ENCODE measurements around the gene RALGDS. TPM values are rescaled to one million over a fixed set of nuclear protein-coding genes. Genes with fewer than 3 reads are reported as not detected.

The RALGDS gene
- total and polyA plus RNA-seq, 2 experiments from 2014 or later, result 8.6 to 20.3 TPM

DNA sequence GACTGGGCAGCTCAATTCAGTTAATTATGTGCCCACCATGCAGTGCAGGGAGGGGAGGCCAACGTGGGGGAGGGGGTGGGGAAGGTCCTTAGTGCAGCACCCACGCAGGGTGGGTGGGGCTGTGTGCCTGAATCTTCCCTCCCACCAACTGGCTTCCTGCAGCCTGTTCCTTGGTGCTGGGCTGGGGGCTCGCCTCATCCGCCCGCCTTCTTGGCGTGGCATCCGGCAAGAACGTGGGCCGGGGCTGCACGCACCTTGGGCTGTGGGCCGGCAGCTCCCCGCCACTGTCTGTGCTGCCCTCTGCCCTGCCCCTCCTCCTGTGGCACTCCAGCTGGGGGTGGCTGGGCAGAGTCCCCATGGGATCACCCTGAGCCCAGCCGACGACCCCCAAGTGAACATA lies 19.6 kb upstream of the RALGDS start:
- DNase-seq (ENCODE audit: low spot score) (no peak), ATAC-seq (no peak)
- TF ChIP-seq CREB1 (CRISPR knock-in tag; IDR thresholded peaks at IDR 0.05; ENCODE audit: low read depth) (no peak), EZH2 (IDR thresholded peaks at IDR 0.05; ENCODE audit: low read depth, unreplicated experiment) (no peak), ZNF114 (CRISPR knock-in tag; IDR thresholded peaks at IDR 0.05) (no peak), ZNF331 (CRISPR knock-in tag; IDR thresholded peaks at IDR 0.05; ENCODE audit: low read depth) (no peak), POLR2AphosphoS5 (IDR thresholded peaks at IDR 0.05; ENCODE audit: low read depth) (no peak), STAT1 (IDR thresholded peaks at IDR 0.05; ENCODE audit: unreplicated experiment) (no peak), NANOG (IDR thresholded peaks at IDR 0.05; ENCODE audit: borderline replicate concordance) (no peak), CTCF (conservative IDR thresholded peaks at IDR 0.05; ENCODE audit: low read depth in 2 of 2) (no peak), JUNB (IDR thresholded peaks at IDR 0.05; ENCODE audit: unreplicated experiment) (no peak), EZH2phosphoT487 (IDR thresholded peaks at IDR 0.05; ENCODE audit: unreplicated experiment) (no peak)
- TF ChIP-seq, protein P1, sequence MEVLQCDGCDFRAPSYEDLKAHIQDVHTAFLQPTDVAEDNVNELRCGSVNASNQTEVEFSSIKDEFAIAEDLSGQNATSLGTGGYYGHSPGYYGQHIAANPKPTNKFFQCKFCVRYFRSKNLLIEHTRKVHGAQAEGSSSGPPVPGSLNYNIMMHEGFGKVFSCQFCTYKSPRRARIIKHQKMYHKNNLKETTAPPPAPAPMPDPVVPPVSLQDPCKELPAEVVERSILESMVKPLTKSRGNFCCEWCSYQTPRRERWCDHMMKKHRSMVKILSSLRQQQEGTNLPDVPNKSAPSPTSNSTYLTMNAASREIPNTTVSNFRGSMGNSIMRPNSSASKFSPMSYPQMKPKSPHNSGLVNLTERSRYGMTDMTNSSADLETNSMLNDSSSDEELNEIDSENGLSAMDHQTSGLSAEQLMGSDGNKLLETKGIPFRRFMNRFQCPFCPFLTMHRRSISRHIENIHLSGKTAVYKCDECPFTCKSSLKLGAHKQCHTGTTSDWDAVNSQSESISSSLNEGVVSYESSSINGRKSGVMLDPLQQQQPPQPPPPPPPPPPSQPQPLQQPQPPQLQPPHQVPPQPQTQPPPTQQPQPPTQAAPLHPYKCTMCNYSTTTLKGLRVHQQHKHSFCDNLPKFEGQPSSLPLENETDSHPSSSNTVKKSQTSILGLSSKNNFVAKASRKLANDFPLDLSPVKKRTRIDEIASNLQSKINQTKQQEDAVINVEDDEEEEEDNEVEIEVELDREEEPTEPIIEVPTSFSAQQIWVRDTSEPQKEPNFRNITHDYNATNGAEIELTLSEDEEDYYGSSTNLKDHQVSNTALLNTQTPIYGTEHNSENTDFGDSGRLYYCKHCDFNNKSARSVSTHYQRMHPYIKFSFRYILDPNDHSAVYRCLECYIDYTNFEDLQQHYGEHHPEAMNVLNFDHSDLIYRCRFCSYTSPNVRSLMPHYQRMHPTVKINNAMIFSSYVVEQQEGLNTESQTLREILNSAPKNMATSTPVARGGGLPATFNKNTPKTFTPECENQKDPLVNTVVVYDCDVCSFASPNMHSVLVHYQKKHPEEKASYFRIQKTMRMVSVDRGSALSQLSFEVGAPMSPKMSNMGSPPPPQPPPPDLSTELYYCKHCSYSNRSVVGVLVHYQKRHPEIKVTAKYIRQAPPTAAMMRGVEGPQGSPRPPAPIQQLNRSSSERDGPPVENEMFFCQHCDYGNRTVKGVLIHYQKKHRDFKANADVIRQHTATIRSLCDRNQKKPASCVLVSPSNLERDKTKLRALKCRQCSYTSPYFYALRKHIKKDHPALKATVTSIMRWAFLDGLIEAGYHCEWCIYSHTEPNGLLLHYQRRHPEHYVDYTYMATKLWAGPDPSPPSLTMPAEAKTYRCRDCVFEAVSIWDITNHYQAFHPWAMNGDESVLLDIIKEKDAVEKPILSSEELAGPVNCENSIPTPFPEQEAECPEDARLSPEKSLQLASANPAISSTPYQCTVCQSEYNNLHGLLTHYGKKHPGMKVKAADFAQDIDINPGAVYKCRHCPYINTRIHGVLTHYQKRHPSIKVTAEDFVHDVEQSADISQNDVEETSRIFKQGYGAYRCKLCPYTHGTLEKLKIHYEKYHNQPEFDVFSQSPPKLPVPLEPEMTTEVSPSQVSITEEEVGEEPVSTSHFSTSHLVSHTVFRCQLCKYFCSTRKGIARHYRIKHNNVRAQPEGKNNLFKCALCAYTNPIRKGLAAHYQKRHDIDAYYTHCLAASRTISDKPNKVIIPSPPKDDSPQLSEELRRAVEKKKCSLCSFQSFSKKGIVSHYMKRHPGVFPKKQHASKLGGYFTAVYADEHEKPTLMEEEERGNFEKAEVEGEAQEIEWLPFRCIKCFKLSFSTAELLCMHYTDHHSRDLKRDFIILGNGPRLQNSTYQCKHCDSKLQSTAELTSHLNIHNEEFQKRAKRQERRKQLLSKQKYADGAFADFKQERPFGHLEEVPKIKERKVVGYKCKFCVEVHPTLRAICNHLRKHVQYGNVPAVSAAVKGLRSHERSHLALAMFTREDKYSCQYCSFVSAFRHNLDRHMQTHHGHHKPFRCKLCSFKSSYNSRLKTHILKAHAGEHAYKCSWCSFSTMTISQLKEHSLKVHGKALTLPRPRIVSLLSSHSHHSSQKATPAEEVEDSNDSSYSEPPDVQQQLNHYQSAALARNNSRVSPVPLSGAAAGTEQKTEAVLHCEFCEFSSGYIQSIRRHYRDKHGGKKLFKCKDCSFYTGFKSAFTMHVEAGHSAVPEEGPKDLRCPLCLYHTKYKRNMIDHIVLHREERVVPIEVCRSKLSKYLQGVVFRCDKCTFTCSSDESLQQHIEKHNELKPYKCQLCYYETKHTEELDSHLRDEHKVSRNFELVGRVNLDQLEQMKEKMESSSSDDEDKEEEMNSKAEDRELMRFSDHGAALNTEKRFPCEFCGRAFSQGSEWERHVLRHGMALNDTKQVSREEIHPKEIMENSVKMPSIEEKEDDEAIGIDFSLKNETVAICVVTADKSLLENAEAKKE (CRISPR knock-in tag; IDR thresholded peaks at IDR 0.05), result no peak
- TF ChIP-seq, protein P2, sequence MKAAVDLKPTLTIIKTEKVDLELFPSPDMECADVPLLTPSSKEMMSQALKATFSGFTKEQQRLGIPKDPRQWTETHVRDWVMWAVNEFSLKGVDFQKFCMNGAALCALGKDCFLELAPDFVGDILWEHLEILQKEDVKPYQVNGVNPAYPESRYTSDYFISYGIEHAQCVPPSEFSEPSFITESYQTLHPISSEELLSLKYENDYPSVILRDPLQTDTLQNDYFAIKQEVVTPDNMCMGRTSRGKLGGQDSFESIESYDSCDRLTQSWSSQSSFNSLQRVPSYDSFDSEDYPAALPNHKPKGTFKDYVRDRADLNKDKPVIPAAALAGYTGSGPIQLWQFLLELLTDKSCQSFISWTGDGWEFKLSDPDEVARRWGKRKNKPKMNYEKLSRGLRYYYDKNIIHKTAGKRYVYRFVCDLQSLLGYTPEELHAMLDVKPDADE (IDR thresholded peaks at IDR 0.05), result no peak
- TF ChIP-seq, protein P3, sequence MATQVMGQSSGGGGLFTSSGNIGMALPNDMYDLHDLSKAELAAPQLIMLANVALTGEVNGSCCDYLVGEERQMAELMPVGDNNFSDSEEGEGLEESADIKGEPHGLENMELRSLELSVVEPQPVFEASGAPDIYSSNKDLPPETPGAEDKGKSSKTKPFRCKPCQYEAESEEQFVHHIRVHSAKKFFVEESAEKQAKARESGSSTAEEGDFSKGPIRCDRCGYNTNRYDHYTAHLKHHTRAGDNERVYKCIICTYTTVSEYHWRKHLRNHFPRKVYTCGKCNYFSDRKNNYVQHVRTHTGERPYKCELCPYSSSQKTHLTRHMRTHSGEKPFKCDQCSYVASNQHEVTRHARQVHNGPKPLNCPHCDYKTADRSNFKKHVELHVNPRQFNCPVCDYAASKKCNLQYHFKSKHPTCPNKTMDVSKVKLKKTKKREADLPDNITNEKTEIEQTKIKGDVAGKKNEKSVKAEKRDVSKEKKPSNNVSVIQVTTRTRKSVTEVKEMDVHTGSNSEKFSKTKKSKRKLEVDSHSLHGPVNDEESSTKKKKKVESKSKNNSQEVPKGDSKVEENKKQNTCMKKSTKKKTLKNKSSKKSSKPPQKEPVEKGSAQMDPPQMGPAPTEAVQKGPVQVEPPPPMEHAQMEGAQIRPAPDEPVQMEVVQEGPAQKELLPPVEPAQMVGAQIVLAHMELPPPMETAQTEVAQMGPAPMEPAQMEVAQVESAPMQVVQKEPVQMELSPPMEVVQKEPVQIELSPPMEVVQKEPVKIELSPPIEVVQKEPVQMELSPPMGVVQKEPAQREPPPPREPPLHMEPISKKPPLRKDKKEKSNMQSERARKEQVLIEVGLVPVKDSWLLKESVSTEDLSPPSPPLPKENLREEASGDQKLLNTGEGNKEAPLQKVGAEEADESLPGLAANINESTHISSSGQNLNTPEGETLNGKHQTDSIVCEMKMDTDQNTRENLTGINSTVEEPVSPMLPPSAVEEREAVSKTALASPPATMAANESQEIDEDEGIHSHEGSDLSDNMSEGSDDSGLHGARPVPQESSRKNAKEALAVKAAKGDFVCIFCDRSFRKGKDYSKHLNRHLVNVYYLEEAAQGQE (IDR thresholded peaks at IDR 0.05; ENCODE audit: unreplicated experiment), result no peak
- peaks cover 23% of the 10 kb centered on the region for H3K27me3 Mint-ChIP-seq (ENCODE audit: insufficient read depth, low read depth, poor library complexity)
- H3K36me3 Mint-ChIP-seq (ENCODE audit: low read depth), result no peaks in the 10 kb centered on the region; the same call in 2 of the 3 replicates
- Histone ChIP-seq H3F3A (replicated peaks; ENCODE audit: low read depth) (no peaks in the 10 kb centered on the region), H3K36me3 (ENCODE audit: insufficient read depth) (no peaks in the 10 kb centered on the region), H3K27me3 (ENCODE audit: insufficient read depth) (no peaks in the 10 kb centered on the region), H3K9me2 (ENCODE audit: insufficient read depth) (no peaks in the 10 kb centered on the region), H3K4me2 (no peak overlapping the region), H3K4me1 (ENCODE audit: insufficient read depth) (no peaks in the 10 kb centered on the region), H3K27ac (ENCODE audit: low read depth) (no peak overlapping the region), H3K4me3 (no peak overlapping the region), H3K79me2 (replicated peaks; ENCODE audit: insufficient read depth) (0 out of 2 replicates have a peak, but pooled peaks cover 6% of the 10 kb centered on the region), H4K20me1 (replicated peaks; ENCODE audit: insufficient read depth) (peaks cover 6% of the 10 kb centered on the region), H2AFZ (no peak overlapping the region)
- no peak overlapping the region for H3K4me3 Mint-ChIP-seq
- H3K27ac Mint-ChIP-seq, result no peak overlapping the region
- H3K4me1 Mint-ChIP-seq, result peaks cover 13% of the 10 kb centered on the region; the same call in 2 of the 3 replicates
- no peaks in the 10 kb centered on the region for H3K9me3 Mint-ChIP-seq
